Uterus (tissue), 4 donors: ENCODE results near the gene TTC34. TPM values are rescaled to one million over a fixed set of nuclear protein-coding genes. Genes with fewer than 3 reads are reported as not detected.

ENCODE experiments used
- DNase-seq, 2 donors: peaks; one replicate each; pipeline ENCODE4 v3.0.0-alpha.2; 2019 to 2020
- H3K27ac ChIP-seq, 2 donors: fragments of 200-600 bp; sonication (generic); 1 replicate in 1 of 2; 2 replicates in 1 of 2; pipeline ENCODE4 v1.5.1; 2016 to 2018
- H3K27me3 ChIP-seq, 2 donors: fragments of 200-600 bp; sonication (generic); one replicate each; pipeline ENCODE4 v1.5.1; 2018 to 2019; ENCODE audit warnings: control low read depth in 1 of 2
- H3K36me3 ChIP-seq, 2 donors: fragments of 200-600 bp; sonication (generic); one replicate each; pipeline ENCODE4 v1.5.1; 2019; ENCODE audit warnings: control low read depth in 1 of 2
- H3K4me1 ChIP-seq, 2 donors: fragments of 200-600 bp; sonication (generic); one replicate each; pipeline ENCODE4 v1.5.1; 2018 to 2019; ENCODE audit warnings: control low read depth in 1 of 2
- H3K4me3 ChIP-seq, 2 donors: fragments of 200-600 bp; sonication (generic); 1 replicate in 1 of 2; 2 replicates in 1 of 2; pipeline ENCODE4 v1.5.1; 2018 to 2019; ENCODE audit warnings: mild to moderate bottlenecking in 1 of 2
- H3K9me3 ChIP-seq, 2 donors: fragments of 200-600 bp; sonication (generic); one replicate each; pipeline ENCODE4 v1.5.1; 2019; ENCODE audit warnings: control low read depth in 1 of 2
- CTCF ChIP-seq, 4 experiments: fragments of 200-600 bp in 2 of 4; fragments of 450-650 bp in 2 of 4; sonication (generic) in 2 of 4; IDR thresholded peaks; one replicate each; pipeline ENCODE4 v1.5.1; 2016 to 2019; ENCODE audit warnings: antibody characterized with exemption in 4 of 4, mild to moderate bottlenecking in 2 of 4, moderate library complexity in 1 of 4
- POLR2A ChIP-seq, 2 donors: fragments of 450-650 bp; IDR thresholded peaks; one replicate each; pipeline ENCODE4 v1.6.1; 2016; ENCODE audit warnings: antibody characterized with exemption in 2 of 2, mild to moderate bottlenecking in 1 of 2, moderate library complexity in 1 of 2
- intact Hi-C: fragments of 100-400 bp; cut with DNase I; formaldehyde crosslinking; loops from one replicate; pipeline ENCODE4 v1.15.1; 2023; ENCODE audit warnings: low total_unique reads
- total RNA-seq, 4 donors: library from RNA; depleted of rRNA in 3 of 4; stranded (reverse); fragments of >200 nt in 3 of 4; gene quantifications; one replicate each; pipeline versions ENCODE4 v1.1.0 to v1.2.4, GENCODE V29; 2014 to 2023
- donor health status: DM: yes; HTN: yes; CAD: no.

The TTC34 gene
- total RNA-seq, 4 donors from 2014 or later = 0.29 to 2.9 (median 0.43) TPM

GRCh38 chr1:2820731-2821372, 19.4 kb upstream of the TTC34 start:
- H3K9me3 ChIP-seq = no peaks in the 10 kb centered on the region
- H3K36me3 ChIP-seq = no peaks in the 10 kb centered on the region
- TF ChIP-seq POLR2A (IDR thresholded peaks at IDR 0.05) = no peak
- TF ChIP-seq CTCF (IDR thresholded peaks at IDR 0.05) = no peak
- no peak overlapping the region for H3K27ac ChIP-seq
- no peaks in the 10 kb centered on the region for H3K4me1 ChIP-seq
- H3K4me3 ChIP-seq = no peak overlapping the region
- intact Hi-C loops = no loop called here
- no peak for DNase-seq
- peaks cover 0 to 10% of the 10 kb centered on the region in 2 donors for H3K27me3 ChIP-seq

GRCh38 chr1:2819831-2820730, 18.6 kb upstream of the TTC34 start:
- no peaks in the 10 kb centered on the region for H3K36me3 ChIP-seq
- no peak overlapping the region for H3K27ac ChIP-seq
- TF ChIP-seq CTCF (IDR thresholded peaks at IDR 0.05) (no peak), POLR2A (IDR thresholded peaks at IDR 0.05) (no peak)
- no peak overlapping the region for H3K4me3 ChIP-seq
- DNase-seq = no peak
- peaks cover 0 to 10% of the 10 kb centered on the region in 2 donors for H3K27me3 ChIP-seq
- no peaks in the 10 kb centered on the region for H3K9me3 ChIP-seq
- H3K4me1 ChIP-seq = no peaks in the 10 kb centered on the region
- intact Hi-C loops = no loop called here

GRCh38 chr1:2819429-2819828, 17.9 kb upstream of the TTC34 start:
- H3K27me3 ChIP-seq = peaks cover 0 to 10% of the 10 kb centered on the region in 2 donors

GRCh38 chr1:2817784-2818564, 16.5 kb upstream of the TTC34 start:
- H3K27ac ChIP-seq = no peak overlapping the region
- H3K4me1 ChIP-seq = no peaks in the 10 kb centered on the region
- H3K4me3 ChIP-seq = no peak overlapping the region
- H3K36me3 ChIP-seq = no peaks in the 10 kb centered on the region
- intact Hi-C loops = no loop called here
- peaks cover 0 to 10% of the 10 kb centered on the region in 2 donors for H3K27me3 ChIP-seq
- no peak for TF ChIP-seq POLR2A (IDR thresholded peaks at IDR 0.05)
- no peak for TF ChIP-seq CTCF (IDR thresholded peaks at IDR 0.05)
- H3K9me3 ChIP-seq = no peaks in the 10 kb centered on the region
- DNase-seq = no peak

More at GRCh38 chr1:2819429-2819828, 17.9 kb upstream of the TTC34 start:
- DNase-seq = no peak
- no peaks in the 10 kb centered on the region for H3K36me3 ChIP-seq
- no peak overlapping the region for H3K4me3 ChIP-seq
- H3K4me1 ChIP-seq = no peaks in the 10 kb centered on the region
- intact Hi-C loops = no loop called here
- TF ChIP-seq POLR2A (IDR thresholded peaks at IDR 0.05) = no peak
- no peak for TF ChIP-seq CTCF (IDR thresholded peaks at IDR 0.05)
- H3K9me3 ChIP-seq = no peaks in the 10 kb centered on the region
- H3K27ac ChIP-seq = no peak overlapping the region
